ENCODE results near the gene KREMEN2. TPM values are rescaled to one million over a fixed set of nuclear protein-coding genes. Genes with fewer than 3 reads are reported as not detected.

The KREMEN2 gene
- total and polyA plus RNA-seq, 2 experiments from 2014 or later, result 3.6 to 4.9 TPM

DNA sequence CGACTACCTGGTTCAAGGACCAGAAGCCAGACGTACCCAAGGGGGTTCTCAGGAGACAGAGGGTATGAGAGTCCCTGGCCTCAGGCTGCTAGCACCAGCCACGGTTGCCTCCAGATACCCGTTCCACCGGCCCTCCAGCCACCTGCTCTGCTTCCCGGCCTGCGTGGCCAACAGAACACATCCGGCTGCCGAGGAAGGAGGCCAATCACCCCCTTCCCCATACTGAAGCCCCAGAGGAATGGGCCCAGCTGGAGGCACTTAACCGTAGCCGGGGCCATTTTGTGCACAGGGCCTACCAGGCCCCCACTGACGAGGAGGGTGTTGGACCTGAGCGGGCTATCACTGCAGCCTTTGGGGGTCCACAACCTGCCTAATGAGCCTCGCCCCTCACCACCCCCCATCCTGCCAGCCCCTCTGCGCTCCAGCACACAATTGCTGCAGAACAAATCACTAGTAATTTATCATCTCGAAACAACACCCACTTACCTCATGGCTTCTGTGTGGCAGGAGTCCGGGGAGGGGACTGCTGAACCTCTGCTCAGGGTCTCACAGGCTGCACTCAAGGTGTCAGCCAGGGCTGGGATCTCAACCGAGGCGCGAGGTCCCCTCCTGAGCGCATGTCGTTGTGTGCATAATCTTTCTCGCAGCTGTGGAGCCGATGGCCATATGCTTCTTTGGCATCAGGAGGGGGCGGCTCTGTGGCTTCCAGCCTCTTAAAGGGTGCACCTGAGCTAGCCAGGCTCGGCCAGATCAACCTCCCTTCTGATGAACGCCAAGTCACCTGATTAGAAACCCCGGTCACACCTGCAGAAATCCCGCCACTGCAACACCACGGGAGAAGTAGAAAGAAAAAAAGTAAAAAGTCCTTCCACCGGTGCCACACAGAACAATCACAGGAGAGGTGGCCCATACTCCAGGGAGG is 10.1 kb upstream of the KREMEN2 start:
- H3K4me2 ChIP-seq, result no peak overlapping the region
- H3K36me3 ChIP-seq (replicated peaks; ENCODE audit: insufficient read depth, low read depth), result no peaks in the 10 kb centered on the region
- H3K9me3 ChIP-seq (ENCODE audit: low read depth), result no peaks in the 10 kb centered on the region
- no peak for DNase-seq (ENCODE audit: low spot score)
- H3K27me3 ChIP-seq, result no peaks in the 10 kb centered on the region
- no peaks in the 10 kb centered on the region for H4K20me1 ChIP-seq (ENCODE audit: insufficient read depth, poor library complexity, severe bottlenecking)
- H3K79me2 ChIP-seq, result no peaks in the 10 kb centered on the region
- TF ChIP-seq EZH2phosphoT487 (IDR thresholded peaks at IDR 0.05; ENCODE audit: low read depth, severe bottlenecking, unreplicated experiment) (no peak), CTCF (IDR thresholded peaks at IDR 0.05; ENCODE audit: poor library complexity) (no peak), EZH2 (IDR thresholded peaks at IDR 0.05; ENCODE audit: borderline replicate concordance) (no peak)
- H3K4me1 ChIP-seq (ENCODE audit: insufficient read depth), result no peaks in the 10 kb centered on the region
- WGBS (ENCODE audit: low lambda C conversion rate, missing lambda C conversion rate), result 76% methylated on average over 31 of the region's 31 CpGs
- no peak overlapping the region for H3K4me3 ChIP-seq
- H3K27ac ChIP-seq, result no peak overlapping the region
- H2AFZ ChIP-seq, result no peak overlapping the region
- no peaks in the 10 kb centered on the region for H3K9me2 ChIP-seq (replicated peaks; ENCODE audit: insufficient read depth)

GRCh38 chr16:2954656-2955381 is 9.3 kb upstream of the KREMEN2 start:
- no peak for DNase-seq (ENCODE audit: low spot score)
- no peaks in the 10 kb centered on the region for H3K27me3 ChIP-seq

GRCh38 chr16:2955438-2955778 is 8.7 kb upstream of the KREMEN2 start:
- no peaks in the 10 kb centered on the region for H3K9me3 ChIP-seq (ENCODE audit: low read depth)
- no peak for TF ChIP-seq EZH2 (IDR thresholded peaks at IDR 0.05; ENCODE audit: borderline replicate concordance)
- TF ChIP-seq CTCF (IDR thresholded peaks at IDR 0.05; ENCODE audit: poor library complexity), result no peak
- TF ChIP-seq EZH2phosphoT487 (IDR thresholded peaks at IDR 0.05; ENCODE audit: low read depth, severe bottlenecking, unreplicated experiment), result no peak
- H3K79me2 ChIP-seq, result no peaks in the 10 kb centered on the region
- WGBS (ENCODE audit: low lambda C conversion rate, missing lambda C conversion rate), result 90% methylated on average over 10 of the region's 10 CpGs
- H3K4me3 ChIP-seq, result no peak overlapping the region
- no peaks in the 10 kb centered on the region for H3K36me3 ChIP-seq (replicated peaks; ENCODE audit: insufficient read depth, low read depth)
- H4K20me1 ChIP-seq (ENCODE audit: insufficient read depth, poor library complexity, severe bottlenecking), result no peaks in the 10 kb centered on the region
- no peaks in the 10 kb centered on the region for H3K4me1 ChIP-seq (ENCODE audit: insufficient read depth)
- no peaks in the 10 kb centered on the region for H3K27me3 ChIP-seq
- H3K27ac ChIP-seq, result no peak overlapping the region
- no peak overlapping the region for H2AFZ ChIP-seq
- no peaks in the 10 kb centered on the region for H3K9me2 ChIP-seq (replicated peaks; ENCODE audit: insufficient read depth)
- DNase-seq (ENCODE audit: low spot score), result no peak
- no peak overlapping the region for H3K4me2 ChIP-seq

More at GRCh38 chr16:2954656-2955381, 9.3 kb upstream of the KREMEN2 start:
- Histone ChIP-seq H3K9me3 (ENCODE audit: low read depth) (no peaks in the 10 kb centered on the region), H3K9me2 (replicated peaks; ENCODE audit: insufficient read depth) (no peaks in the 10 kb centered on the region), H3K4me1 (ENCODE audit: insufficient read depth) (no peaks in the 10 kb centered on the region), H3K4me2 (no peak overlapping the region), H4K20me1 (ENCODE audit: insufficient read depth, poor library complexity, severe bottlenecking) (no peaks in the 10 kb centered on the region), H3K36me3 (replicated peaks; ENCODE audit: insufficient read depth, low read depth) (no peaks in the 10 kb centered on the region), H2AFZ (no peak overlapping the region), H3K79me2 (no peaks in the 10 kb centered on the region), H3K4me3 (no peak overlapping the region), H3K27ac (no peak overlapping the region)
- TF ChIP-seq CTCF (IDR thresholded peaks at IDR 0.05; ENCODE audit: poor library complexity) (no peak), EZH2phosphoT487 (IDR thresholded peaks at IDR 0.05; ENCODE audit: low read depth, severe bottlenecking, unreplicated experiment) (no peak), EZH2 (IDR thresholded peaks at IDR 0.05; ENCODE audit: borderline replicate concordance) (no peak)
- WGBS (ENCODE audit: low lambda C conversion rate, missing lambda C conversion rate), result 78% methylated on average over 15 of the region's 26 CpGs
